Smooth muscle cell (in vitro differentiated cells): Measurements from ENCODE around the gene LARP4B. TPM values are rescaled to one million over a fixed set of nuclear protein-coding genes. Genes with fewer than 3 reads are reported as not detected.

ENCODE experiments used
- DNase-seq: peaks from one replicate; lab custom pipeline; 2025; ENCODE audit not compliant: unreplicated experiment; lab: John Stamatoyannopoulos, UW
- H2AFZ ChIP-seq: fragments of 200-600 bp; sonication (generic); 2 replicates; pipeline ENCODE4 v1.6.0; 2016; ENCODE audit warnings: antibody characterized with exemption, low read depth, mild to moderate bottlenecking
- H3F3A ChIP-seq: fragments of 200-600 bp; sonication (generic); 2 replicates; pipeline ENCODE4 v1.6.0; 2017; ENCODE audit warnings: antibody characterized with exemption, low read depth
- H3K27ac ChIP-seq: fragments of 200-600 bp; sonication (generic); 2 replicates; pipeline ENCODE4 v1.5.1; 2016; ENCODE audit warnings: low read depth, mild to moderate bottlenecking
- H3K27me3 ChIP-seq: fragments of 200-600 bp; sonication (generic); 2 replicates; pipeline ENCODE4 v1.6.1; 2016; ENCODE audit warnings: low read depth, mild to moderate bottlenecking
- H3K36me3 ChIP-seq: fragments of 200-600 bp; sonication (generic); 2 replicates; pipeline ENCODE4 v1.5.1; 2016; ENCODE audit warnings: low read depth
- H3K4me1 ChIP-seq: fragments of 200-600 bp; sonication (generic); 2 replicates; pipeline ENCODE4 v1.5.1; 2016; ENCODE audit warnings: low read depth
- H3K4me2 ChIP-seq: fragments of 200-600 bp; sonication (generic); 2 replicates; pipeline ENCODE4 v1.6.0; 2016; ENCODE audit warnings: mild to moderate bottlenecking
- H3K4me3 ChIP-seq: fragments of 200-600 bp; sonication (generic); 2 replicates; pipeline ENCODE4 v1.5.1; 2016; ENCODE audit warnings: mild to moderate bottlenecking
- H3K79me2 ChIP-seq: fragments of 200-600 bp; sonication (generic); 2 replicates; pipeline ENCODE4 v1.6.0; 2016; ENCODE audit warnings: low read depth, mild to moderate bottlenecking
- H3K9ac ChIP-seq: fragments of 200-600 bp; sonication (generic); 2 replicates; pipeline ENCODE4 v1.6.0; 2016; ENCODE audit warnings: low read depth
- H3K9me3 ChIP-seq: fragments of 200-600 bp; sonication (generic); replicated peaks from 2 replicates; pipeline ENCODE4 v1.5.1; 2016; ENCODE audit warnings: low read depth
- H4K20me1 ChIP-seq: fragments of 200-600 bp; sonication (generic); 2 replicates; pipeline ENCODE4 v1.6.0; 2016; ENCODE audit warnings: low read depth
- CTCF ChIP-seq: fragments of 200-600 bp; sonication (generic); IDR thresholded peaks from 2 replicates; pipeline ENCODE4 v1.5.1; 2017; ENCODE audit warnings: borderline replicate concordance, mild to moderate bottlenecking, antibody characterized with exemption; ENCODE audit not compliant: insufficient read depth, poor library complexity, severe bottlenecking
- WGBS: methylation state at CpG from one replicate; pipeline ENCODE4 v1.1.7; 2016; ENCODE audit warnings: low lambda C conversion rate; 5-methylcytosine and 5-hydroxymethylcytosine counted together
- polyA plus RNA-seq: library from polyadenylated mRNA; unstranded; fragments of >200 nt; fragmentation: Nextera tagmentation; extraction: Ambion mirVana; gene quantifications from 2 replicates; pipeline ENCODE4 v1.2.1, GENCODE V29; 2016
- total RNA-seq: library from RNA; depleted of rRNA; stranded (reverse); fragments of >200 nt; gene quantifications from 2 replicates; pipeline ENCODE4 v1.2.3, GENCODE V29; 2014

The LARP4B gene
- total and polyA plus RNA-seq, 2 experiments from 2014 or later = 16.7 to 24.9 TPM

- Histone ChIP-seq H3K4me3 (no peak overlapping the region), H3K4me1 (peaks cover 2% of the 10 kb centered on the region), H3K27me3 (no peaks in the 10 kb centered on the region), H2AFZ (no peak overlapping the region), H3K4me2 (no peak overlapping the region), H3K36me3 (no peaks in the 10 kb centered on the region), H3K27ac (no peak overlapping the region), H3K9ac (no peak overlapping the region), H3K9me3 (no peaks in the 10 kb centered on the region), H4K20me1 (peaks cover 100% of the 10 kb centered on the region), H3K79me2 (peaks cover 100% of the 10 kb centered on the region), H3F3A (no peaks in the 10 kb centered on the region)
- no peak for TF ChIP-seq CTCF
- 94% methylated on average over 4 of the region's 4 CpGs for WGBS
- no peak for DNase-seq
Measured at GRCh38 chr10:924524-924859, 7.0 kb downstream of the LARP4B start.

- Histone ChIP-seq H3K27me3 (no peaks in the 10 kb centered on the region), H3K4me3 (no peak overlapping the region), H3K36me3 (no peaks in the 10 kb centered on the region), H3K9ac (no peak overlapping the region), H2AFZ (no peak overlapping the region), H3F3A (no peaks in the 10 kb centered on the region), H3K79me2 (peaks cover 100% of the 10 kb centered on the region), H3K9me3 (no peaks in the 10 kb centered on the region), H3K4me1 (no peaks in the 10 kb centered on the region), H3K4me2 (no peak overlapping the region), H4K20me1 (peaks cover 100% of the 10 kb centered on the region), H3K27ac (no peak overlapping the region)
- WGBS = 96% methylated on average over 8 of the region's 8 CpGs
- no peak for TF ChIP-seq CTCF
- DNase-seq = no peak
Measured at GRCh38 chr10:923844-924523, 7.5 kb downstream of the LARP4B start.

- WGBS = 82% methylated on average over 14 of the region's 14 CpGs
- H3F3A ChIP-seq = no peaks in the 10 kb centered on the region
- H3K4me1 ChIP-seq = no peaks in the 10 kb centered on the region
- no peak for DNase-seq
- TF ChIP-seq CTCF = no peak
- no peak overlapping the region for H3K9ac ChIP-seq
- H3K27ac ChIP-seq = peak overlapping the region; percentile 47
- H3K4me3 ChIP-seq = no peak overlapping the region
- H3K9me3 ChIP-seq = no peaks in the 10 kb centered on the region
- H3K79me2 ChIP-seq = peaks cover 100% of the 10 kb centered on the region
- H4K20me1 ChIP-seq = peaks cover 100% of the 10 kb centered on the region
- peak overlapping the region; percentile 38 for H3K4me2 ChIP-seq
- no peak overlapping the region for H2AFZ ChIP-seq
- no peaks in the 10 kb centered on the region for H3K27me3 ChIP-seq
- H3K36me3 ChIP-seq = no peaks in the 10 kb centered on the region
Measured at GRCh38 chr10:921471-922414, 9.8 kb downstream of the LARP4B start.
